Measurements from ENCODE around the gene KLHL18. TPM values are rescaled to one million over a fixed set of nuclear protein-coding genes. Genes with fewer than 3 reads are reported as not detected.
A peak's percentile ranks its signal among the peaks of the same experiment; 100 is the strongest.

KLHL18 gene
- total RNA-seq, 2 experiments from 2014 or later: 28.8 to 32.6 TPM

DNA sequence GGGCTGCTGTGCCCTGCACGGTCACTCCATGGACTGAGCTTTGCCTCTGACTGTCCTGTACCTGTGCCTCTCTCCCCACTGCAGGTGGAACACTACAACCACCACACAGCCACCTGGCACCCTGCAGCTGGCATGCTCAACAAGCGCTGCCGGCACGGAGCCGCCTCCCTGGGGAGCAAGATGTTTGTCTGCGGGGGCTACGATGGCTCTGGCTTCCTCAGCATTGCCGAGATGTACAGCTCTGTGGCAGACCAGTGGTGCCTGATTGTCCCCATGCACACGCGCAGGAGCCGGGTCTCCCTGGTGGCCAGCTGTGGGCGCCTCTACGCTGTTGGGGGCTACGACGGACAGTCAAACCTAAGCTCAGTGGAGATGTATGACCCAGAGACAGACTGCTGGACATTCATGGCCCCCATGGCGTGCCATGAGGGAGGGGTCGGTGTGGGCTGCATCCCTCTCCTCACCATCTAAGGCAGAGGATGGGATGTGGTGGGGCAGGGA lies 60.8 kb downstream of the KLHL18 start:
- intact Hi-C loops (cut with micrococcal nuclease): no loop called here
- ChIA-PET POLR2A (interaction anchor here (0.5 to 0.6 kb wide), 2 partner anchors 261 to 1020 kb away, joined by 3 to 4 read pairs; no protein-coding TSS in a partner anchor), CTCF (no interaction called here)
- Mint-ChIP-seq H3K9me3 (no peaks in the 10 kb centered on the region), H3K27ac (no peak overlapping the region), H3K4me1 (ENCODE audit: low read depth) (peaks cover 6% of the 10 kb centered on the region), H3K27me3 (no peaks in the 10 kb centered on the region), H3K36me3 (ENCODE audit: low read depth) (peaks cover 17% of the 10 kb centered on the region), H3K4me3 (no peak overlapping the region)
- no peak for DNase-seq
- no peak for ATAC-seq
- TF ChIP-seq, protein P1, sequence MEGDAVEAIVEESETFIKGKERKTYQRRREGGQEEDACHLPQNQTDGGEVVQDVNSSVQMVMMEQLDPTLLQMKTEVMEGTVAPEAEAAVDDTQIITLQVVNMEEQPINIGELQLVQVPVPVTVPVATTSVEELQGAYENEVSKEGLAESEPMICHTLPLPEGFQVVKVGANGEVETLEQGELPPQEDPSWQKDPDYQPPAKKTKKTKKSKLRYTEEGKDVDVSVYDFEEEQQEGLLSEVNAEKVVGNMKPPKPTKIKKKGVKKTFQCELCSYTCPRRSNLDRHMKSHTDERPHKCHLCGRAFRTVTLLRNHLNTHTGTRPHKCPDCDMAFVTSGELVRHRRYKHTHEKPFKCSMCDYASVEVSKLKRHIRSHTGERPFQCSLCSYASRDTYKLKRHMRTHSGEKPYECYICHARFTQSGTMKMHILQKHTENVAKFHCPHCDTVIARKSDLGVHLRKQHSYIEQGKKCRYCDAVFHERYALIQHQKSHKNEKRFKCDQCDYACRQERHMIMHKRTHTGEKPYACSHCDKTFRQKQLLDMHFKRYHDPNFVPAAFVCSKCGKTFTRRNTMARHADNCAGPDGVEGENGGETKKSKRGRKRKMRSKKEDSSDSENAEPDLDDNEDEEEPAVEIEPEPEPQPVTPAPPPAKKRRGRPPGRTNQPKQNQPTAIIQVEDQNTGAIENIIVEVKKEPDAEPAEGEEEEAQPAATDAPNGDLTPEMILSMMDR (IDR thresholded peaks at IDR 0.05): no peak

DNA sequence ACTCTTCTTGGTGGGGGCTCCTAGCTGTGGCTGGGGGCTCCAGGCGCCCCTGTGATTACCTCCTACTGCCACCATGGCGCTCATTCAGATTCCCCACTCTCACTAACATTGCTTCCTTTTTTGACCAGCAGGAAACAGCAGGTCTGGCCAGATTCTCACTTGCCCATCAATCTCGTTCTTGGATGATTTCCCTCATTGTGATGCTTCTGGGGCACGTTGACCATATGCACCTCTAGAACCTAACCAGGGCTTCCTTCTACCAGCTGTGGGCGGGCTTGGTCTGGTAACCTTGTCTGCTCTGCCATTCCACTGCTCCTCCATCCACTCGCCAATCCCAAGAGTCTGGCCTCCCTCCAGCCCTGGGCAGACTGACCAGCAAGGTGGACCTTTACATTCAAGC lies 62.2 kb downstream of the KLHL18 start:
- ATAC-seq: no peak
- CTCF ChIA-PET: no interaction called here
- H3K27me3 Mint-ChIP-seq: no peaks in the 10 kb centered on the region
- intact Hi-C loops (cut with micrococcal nuclease): no loop called here
- H3K4me3 Mint-ChIP-seq: no peak overlapping the region
- no peak for DNase-seq
- H3K9me3 Mint-ChIP-seq: no peaks in the 10 kb centered on the region
- TF ChIP-seq, protein P1 (IDR thresholded peaks at IDR 0.05): no peak
- H3K36me3 Mint-ChIP-seq (ENCODE audit: low read depth): peaks cover 16% of the 10 kb centered on the region
- POLR2A ChIA-PET: no interaction called here
- H3K27ac Mint-ChIP-seq: no peak overlapping the region
- peaks cover 6% of the 10 kb centered on the region for H3K4me1 Mint-ChIP-seq (ENCODE audit: low read depth)

DNA sequence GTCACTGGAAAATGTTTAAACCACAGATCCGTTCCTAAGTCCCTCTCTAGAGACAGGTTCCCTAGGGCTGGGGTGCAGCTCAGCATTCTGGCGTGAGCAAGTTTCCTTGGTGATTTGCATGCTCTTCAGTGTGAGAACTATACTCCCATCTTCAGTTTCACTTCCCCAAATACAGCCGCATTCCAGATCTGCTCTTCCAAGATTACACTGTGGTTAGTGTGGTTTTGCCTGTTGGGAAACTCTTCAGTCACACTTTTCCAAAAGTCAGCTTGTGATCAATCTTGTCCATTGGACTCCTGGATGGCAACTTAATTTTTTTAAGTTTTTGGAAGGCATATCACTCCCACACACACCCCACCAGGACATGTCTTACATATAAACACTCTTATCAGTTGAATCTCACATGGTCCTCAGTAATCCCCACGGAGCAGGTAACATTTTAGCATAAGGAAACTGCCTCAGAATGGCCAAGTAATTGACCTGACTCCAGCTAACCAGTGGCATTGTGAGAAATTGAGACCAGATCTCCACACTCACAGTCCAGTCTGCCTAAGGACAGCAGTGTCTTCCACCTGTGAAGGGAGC lies 64.6 kb downstream of the KLHL18 start:
- intact Hi-C loops (cut with micrococcal nuclease): no loop called here
- Mint-ChIP-seq H3K27ac (no peak overlapping the region), H3K36me3 (ENCODE audit: low read depth) (peaks cover 12% of the 10 kb centered on the region), H3K4me3 (no peak overlapping the region), H3K9me3 (no peaks in the 10 kb centered on the region), H3K27me3 (no peaks in the 10 kb centered on the region), H3K4me1 (ENCODE audit: low read depth) (peaks cover 6% of the 10 kb centered on the region)
- TF ChIP-seq, protein P1 (IDR thresholded peaks at IDR 0.05): no peak
- POLR2A ChIA-PET: no interaction called here
- ATAC-seq (no peak), DNase-seq (no peak)
- CTCF ChIA-PET: interaction anchor here (1.3 kb wide), 1 partner anchor 16 kb away, joined by 3 read pairs; no protein-coding TSS in a partner anchor

DNA sequence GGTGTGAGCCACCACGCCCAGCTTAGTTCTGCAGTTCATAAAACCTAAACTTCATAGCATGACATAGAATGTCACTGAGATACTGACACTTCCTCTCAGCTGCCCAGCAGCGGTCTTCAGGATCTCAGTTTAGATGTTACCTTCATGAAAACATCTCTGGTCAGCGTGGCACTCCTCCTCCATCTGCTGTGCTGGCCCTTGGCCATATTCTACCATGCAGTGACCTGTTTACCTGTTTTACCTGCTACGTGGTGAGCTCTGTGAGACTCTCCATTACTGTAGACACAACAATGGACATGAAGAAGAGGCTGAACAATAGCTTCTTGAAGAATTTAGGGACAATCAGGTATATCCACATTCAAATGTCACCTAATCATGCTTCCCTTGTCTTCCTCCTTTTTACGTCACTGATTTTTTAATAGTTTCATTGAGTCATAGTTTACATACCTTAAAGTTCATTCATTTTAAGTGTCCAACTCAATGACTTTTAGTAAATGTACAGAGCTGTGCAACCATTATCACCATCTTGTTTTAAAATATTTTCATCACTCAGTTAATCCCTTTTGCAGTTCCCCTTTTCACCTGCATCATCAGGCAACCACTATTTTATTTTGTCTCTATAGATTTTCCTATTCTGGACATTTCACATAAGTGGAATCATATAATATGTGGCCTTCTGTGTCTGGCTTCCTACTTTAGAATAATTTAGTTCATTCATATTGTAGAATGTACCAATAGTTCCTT lies 65.8 kb downstream of the KLHL18 start:
- Mint-ChIP-seq H3K36me3 (ENCODE audit: low read depth) (peaks cover 10% of the 10 kb centered on the region), H3K27ac (no peak overlapping the region), H3K4me3 (no peak overlapping the region), H3K4me1 (ENCODE audit: low read depth) (peaks cover 6% of the 10 kb centered on the region), H3K27me3 (no peaks in the 10 kb centered on the region), H3K9me3 (no peaks in the 10 kb centered on the region)
- ChIA-PET POLR2A (interaction anchor here (1.2 kb wide), 1 partner anchor 12 kb away, joined by 4 read pairs; no protein-coding TSS in a partner anchor), CTCF (interaction anchor here (1.0 kb wide), 1 partner anchor 25 kb away, joined by 3 read pairs; no protein-coding TSS in a partner anchor)
- no peak for DNase-seq
- intact Hi-C loops (cut with micrococcal nuclease): no loop called here
- ATAC-seq: no peak
- TF ChIP-seq, protein P1 (IDR thresholded peaks at IDR 0.05): no peak

DNA sequence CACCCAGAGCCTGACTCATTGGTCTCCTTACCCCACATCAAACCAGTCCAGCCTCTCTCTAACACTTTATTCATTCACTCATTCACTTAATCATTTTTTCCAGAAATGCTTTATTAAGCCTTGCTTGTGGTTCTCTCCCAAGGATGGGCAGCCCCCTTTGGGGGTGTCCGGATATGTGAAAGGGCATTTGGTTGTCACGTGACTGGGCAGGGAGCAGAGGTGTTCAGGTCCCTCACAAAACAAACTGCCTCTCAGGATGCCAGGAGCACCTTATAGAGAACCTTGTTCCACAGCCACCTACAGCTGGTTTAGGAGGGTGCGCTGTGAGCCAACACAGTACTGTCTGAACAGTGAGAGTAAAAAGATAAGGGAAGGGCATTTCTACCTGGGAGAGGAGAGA lies 72.3 kb downstream of the KLHL18 start:
- no peaks in the 10 kb centered on the region for H3K4me1 Mint-ChIP-seq (ENCODE audit: low read depth)
- peaks cover 9% of the 10 kb centered on the region for H3K9me3 Mint-ChIP-seq
- no peak for DNase-seq
- H3K27me3 Mint-ChIP-seq: no peaks in the 10 kb centered on the region
- TF ChIP-seq, protein P1 (IDR thresholded peaks at IDR 0.05): no peak
- CTCF ChIA-PET: interaction anchor here (0.7 kb wide), 1 partner anchor 488 kb away, joined by 3 read pairs; no protein-coding TSS in a partner anchor
- no peak overlapping the region for H3K4me3 Mint-ChIP-seq
- H3K36me3 Mint-ChIP-seq (ENCODE audit: low read depth): peaks cover 2% of the 10 kb centered on the region
- ATAC-seq: peak; percentile 45
- no peak overlapping the region for H3K27ac Mint-ChIP-seq
- intact Hi-C loops (cut with micrococcal nuclease): no loop called here
- POLR2A ChIA-PET: no interaction called here
